H1 (cell line): ENCODE data around the gene MTFR2. TPM values are rescaled to one million over a fixed set of nuclear protein-coding genes. Genes with fewer than 3 reads are reported as not detected.

Experiments used
- CTCF ChIA-PET: fragments of 300-600 bp; sonication (Branson Sonifier 250); formaldehyde crosslinking; loops from one replicate; lab custom pipeline; 2021; ENCODE audit not compliant: partially characterized antibody; lab: Charles Lee
- POLR2A ChIA-PET: fragments of 300-600 bp; sonication (Branson Sonifier 250); formaldehyde crosslinking; loops from one replicate; lab custom pipeline; 2021; ENCODE audit warnings: inconsistent platforms; ENCODE audit not compliant: partially characterized antibody; lab: Charles Lee
- DNase-seq, 2 experiments: peaks; one replicate each; pipeline versions ENCODE4 v3.0.0 to v3.0.0-alpha.2; 2010 to 2022; ENCODE audit warnings: low spot score in 2 of 2, low read depth in 1 of 2, mixed read lengths in 1 of 2
- FAIRE-seq: peaks from 2 replicates; lab custom pipeline; 2011; peaks lifted over from hg19 to GRCh38; lab: Jason Lieb, UNC
- H2AFZ ChIP-seq: 2 replicates; pipeline ENCODE4 v1.8.1; 2012; ENCODE audit warnings: low read length, inconsistent platforms
- H2AK5ac ChIP-seq: 2 replicates; pipeline ENCODE4 v1.6.1; 2013; ENCODE audit warnings: low read depth, low read length
- H2BK120ac ChIP-seq: replicated peaks from 2 replicates; pipeline ENCODE3; 2013; ENCODE audit warnings: low read depth, low read length, inconsistent platforms
- H2BK12ac ChIP-seq: 2 replicates; pipeline ENCODE4 v1.6.1; 2013; ENCODE audit warnings: low read depth, low read length
- H2BK15ac ChIP-seq: 2 replicates; pipeline ENCODE4 v1.6.1; 2013; ENCODE audit warnings: low read length
- H2BK20ac ChIP-seq: 2 replicates; pipeline ENCODE4 v1.6.1; 2013; ENCODE audit warnings: low read length
- H2BK5ac ChIP-seq: 2 replicates; pipeline ENCODE4 v1.6.1; 2013; ENCODE audit warnings: low read depth, low read length
- H3K14ac ChIP-seq: 2 replicates; pipeline ENCODE4 v1.6.1; 2013; ENCODE audit warnings: inconsistent platforms; ENCODE audit not compliant: insufficient read length
- H3K18ac ChIP-seq: 2 replicates; pipeline ENCODE4 v1.6.1; 2013; ENCODE audit warnings: low read length; ENCODE audit errors: extremely low read depth
- H3K23ac ChIP-seq: 2 replicates; pipeline ENCODE4 v1.6.1; 2013; ENCODE audit warnings: inconsistent platforms; ENCODE audit not compliant: insufficient read length
- H3K23me2 ChIP-seq: 2 replicates; pipeline ENCODE4 v1.6.1; 2013; ENCODE audit warnings: low read depth, low read length
- H3K27ac ChIP-seq: 2 replicates; pipeline ENCODE4 v1.6.1; 2011; ENCODE audit warnings: low read depth, low read length, inconsistent platforms
- H3K27me3 ChIP-seq, 4 experiments: replicated peaks in 1 of 4; 1 replicate in 1 of 4; 2 replicates in 3 of 4; pipeline versions ENCODE4 v1.6.1 to v1.8.1; 2011 to 2013; ENCODE audit warnings: low read length in 3 of 4, mild to moderate bottlenecking in 3 of 4, inconsistent platforms in 2 of 4, mixed read lengths in 2 of 4, moderate library complexity in 1 of 4; ENCODE audit not compliant: control insufficient read depth in 3 of 4, insufficient read depth in 3 of 4; ENCODE audit errors: extremely low read depth in 1 of 4
- H3K36me3 ChIP-seq, 4 experiments: 2 replicates each; pipeline versions ENCODE4 v1.6.1 to v1.8.1; 2011 to 2013; ENCODE audit warnings: mild to moderate bottlenecking in 4 of 4, low read length in 3 of 4, moderate library complexity in 2 of 4, control low read depth in 1 of 4, inconsistent platforms in 1 of 4; ENCODE audit not compliant: insufficient read depth in 4 of 4, control insufficient read depth in 2 of 4
- H3K4ac ChIP-seq: replicated peaks from 2 replicates; pipeline ENCODE3; 2013; ENCODE audit warnings: low read length, low read depth, mixed read lengths, inconsistent platforms; ENCODE audit not compliant: insufficient read length
- H3K4me1 ChIP-seq, 4 experiments: replicated peaks in 1 of 4; 1 replicate in 1 of 4; 2 replicates in 3 of 4; pipeline versions ENCODE4 v1.6.1 to v1.8.1; 2011 to 2013; ENCODE audit warnings: low read length in 3 of 4, inconsistent platforms in 2 of 4, mixed read lengths in 1 of 4; ENCODE audit not compliant: insufficient read depth in 4 of 4, control insufficient read depth in 3 of 4
- H3K4me2 ChIP-seq, 2 experiments: 2 replicates each; pipeline versions ENCODE4 v1.6.1 to v1.8.1; 2011 to 2013; ENCODE audit warnings: low read depth in 2 of 2, low read length in 2 of 2, control low read depth in 1 of 2, inconsistent platforms in 1 of 2, mild to moderate bottlenecking in 1 of 2; ENCODE audit not compliant: insufficient read depth in 1 of 2
- H3K4me3 ChIP-seq, 4 experiments: fragments of 200-600, 300-600 bp in 1 of 4; sonication (generic), shearing (Covaris generic), sonication (Bioruptor Twin) in 1 of 4; 2 replicates each; pipeline versions ENCODE4 v1.5.1 to v1.8.1; 2011 to 2016; ENCODE audit warnings: low read length in 4 of 4, low read depth in 3 of 4, control low read depth in 2 of 4, inconsistent platforms in 2 of 4, mild to moderate bottlenecking in 2 of 4, mixed read lengths in 1 of 4, moderate library complexity in 1 of 4; ENCODE audit not compliant: insufficient read depth in 2 of 4; ENCODE audit errors: extremely low read depth in 1 of 4
- H3K56ac ChIP-seq: replicated peaks from 2 replicates; pipeline ENCODE3; 2013; ENCODE audit warnings: low read depth, mild to moderate bottlenecking, mixed read lengths, low read length, inconsistent platforms; ENCODE audit not compliant: insufficient read length
- H3K79me1 ChIP-seq: 2 replicates; pipeline ENCODE4 v1.6.1; 2013; ENCODE audit warnings: low read depth, low read length, control low read depth
- H3K79me2 ChIP-seq, 2 experiments: 2 replicates each; pipeline versions ENCODE4 v1.6.1 to v1.8.1; 2012 to 2013; ENCODE audit warnings: low read length in 2 of 2, mild to moderate bottlenecking in 2 of 2, inconsistent platforms in 1 of 2; ENCODE audit not compliant: insufficient read depth in 2 of 2, control insufficient read depth in 1 of 2
- H3K9ac ChIP-seq, 4 experiments: replicated peaks in 1 of 4; 1 replicate in 1 of 4; 2 replicates in 3 of 4; pipeline versions ENCODE4 v1.6.1 to v1.8.1; 2011 to 2013; ENCODE audit warnings: low read depth in 3 of 4, low read length in 3 of 4, control low read depth in 2 of 4, mild to moderate bottlenecking in 2 of 4, moderate library complexity in 2 of 4, inconsistent platforms in 1 of 4; ENCODE audit errors: extremely low read depth in 1 of 4
- H3K9me3 ChIP-seq, 2 experiments: 2 replicates each; pipeline versions ENCODE4 v1.6.1 to v1.8.1; 2012 to 2013; ENCODE audit warnings: mild to moderate bottlenecking in 2 of 2, moderate library complexity in 2 of 2, control low read depth in 1 of 2, inconsistent platforms in 1 of 2, low read depth in 1 of 2, low read length in 1 of 2, mixed read lengths in 1 of 2; ENCODE audit not compliant: insufficient read depth in 2 of 2
- H4K20me1 ChIP-seq, 2 experiments: replicated peaks in 1 of 2; 2 replicates each; pipeline versions ENCODE3 to v1.8.1; 2011 to 2013; ENCODE audit warnings: inconsistent platforms in 2 of 2, low read length in 2 of 2, mild to moderate bottlenecking in 1 of 2; ENCODE audit not compliant: insufficient read depth in 2 of 2, control insufficient read depth in 1 of 2
- H4K5ac ChIP-seq: 2 replicates; pipeline ENCODE4 v1.6.1; 2013; ENCODE audit warnings: low read length, low read depth, mixed read lengths, inconsistent platforms; ENCODE audit not compliant: insufficient read length
- H4K8ac ChIP-seq: 2 replicates; pipeline ENCODE4 v1.8.0; 2013; ENCODE audit warnings: mild to moderate bottlenecking, moderate library complexity, low read length, inconsistent platforms; ENCODE audit not compliant: insufficient read depth; ENCODE audit errors: extremely low read depth
- H4K91ac ChIP-seq: replicated peaks from 2 replicates; pipeline ENCODE3; 2013; ENCODE audit warnings: low read length, mixed read lengths, inconsistent platforms; ENCODE audit not compliant: insufficient read length
- KDM5A ChIP-seq: fragments of 200-600 bp; IDR thresholded peaks from 2 replicates; pipeline ENCODE4 v1.7.1; 2012; ENCODE audit warnings: mild to moderate bottlenecking, low read length, inconsistent platforms, mixed read lengths
- MAFK ChIP-seq: IDR thresholded peaks from 2 replicates; pipeline ENCODE4 v1.6.1; 2012; ENCODE audit warnings: low read depth, mild to moderate bottlenecking, improper control_type of control experiment, low read length
- MAX ChIP-seq: IDR thresholded peaks from 2 replicates; pipeline ENCODE4 v1.6.1; 2012; ENCODE audit warnings: inconsistent platforms
- NANOG ChIP-seq: IDR thresholded peaks from 2 replicates; pipeline ENCODE4 v1.6.1; 2011; ENCODE audit warnings: low read length, low read depth, mild to moderate bottlenecking, inconsistent platforms; ENCODE audit not compliant: insufficient read depth, poor library complexity, severe bottlenecking
- RBBP5 ChIP-seq: IDR thresholded peaks from 2 replicates; pipeline ENCODE4 v1.7.1; 2012; ENCODE audit warnings: low read depth, mild to moderate bottlenecking, inconsistent platforms, low read length, moderate library complexity, borderline replicate concordance
- RNF2 ChIP-seq: fragments of 200-900, 300-1000 bp; sonication (generic); IDR thresholded peaks from 2 replicates; pipeline ENCODE4 v1.7.1; 2016; ENCODE audit warnings: borderline replicate concordance, low read depth, mild to moderate bottlenecking, antibody characterized with exemption, low read length; ENCODE audit not compliant: poor library complexity, severe bottlenecking; ENCODE audit errors: missing control alignments
- SP2 ChIP-seq: IDR thresholded peaks from 2 replicates; pipeline ENCODE4 v1.6.1; 2012; ENCODE audit warnings: mild to moderate bottlenecking, low read length, inconsistent platforms
- TBP ChIP-seq: IDR thresholded peaks from 2 replicates; pipeline ENCODE4 v1.6.1; 2011; ENCODE audit warnings: low read depth, low read length, improper control_type of control experiment
- WGBS, 2 experiments: shearing (Covaris generic) in 1 of 2; methylation state at CpG; one replicate each; pipeline versions ENCODE4 v1.1.6 to v1.1.7; 2013 to 2015; ENCODE audit warnings: low lambda C conversion rate in 2 of 2, mixed read lengths in 2 of 2, inconsistent platforms in 1 of 2, low coverage in 1 of 2, missing lambda C conversion rate in 1 of 2; ENCODE audit not compliant: insufficient replicate concordance in 2 of 2, insufficient coverage in 1 of 2, insufficient read length in 1 of 2; ENCODE audit errors: extremely low coverage in 1 of 2, missing lambda C conversion rate in 1 of 2; 5-methylcytosine and 5-hydroxymethylcytosine counted together
- polyA plus RNA-seq, 7 experiments: library from polyadenylated mRNA; depleted of rRNA in 3 of 7; stranded (reverse) in 5 of 7; unstranded in 2 of 7; fragments of >200 nt in 5 of 7; fragments of 200-250 nt in 2 of 7; gene quantifications; 1 replicate in 5 of 7; 2 replicates in 1 of 7; 4 replicates in 1 of 7; pipeline versions ENCODE4 v1.2.1 to v1.2.3, GENCODE V29; 2011 to 2013; ENCODE audit warnings: missing spikeins in 2 of 7, mixed read lengths in 2 of 7
- total RNA-seq: library from RNA; stranded (reverse); fragmentation: NEBNext Ultra II Directional; extraction: Animal tissue kit (Norgen Biotek cat#: 25700); gene quantifications from 2 replicates; pipeline ENCODE4 v1.2.1, GENCODE V29; 2021

MTFR2 gene
- total and polyA plus RNA-seq, 2 of the 8 experiments (the other 6 are each of a cell fraction or from before 2014, with no cell fraction given) = 8.5 to 10.7 TPM

DNA sequence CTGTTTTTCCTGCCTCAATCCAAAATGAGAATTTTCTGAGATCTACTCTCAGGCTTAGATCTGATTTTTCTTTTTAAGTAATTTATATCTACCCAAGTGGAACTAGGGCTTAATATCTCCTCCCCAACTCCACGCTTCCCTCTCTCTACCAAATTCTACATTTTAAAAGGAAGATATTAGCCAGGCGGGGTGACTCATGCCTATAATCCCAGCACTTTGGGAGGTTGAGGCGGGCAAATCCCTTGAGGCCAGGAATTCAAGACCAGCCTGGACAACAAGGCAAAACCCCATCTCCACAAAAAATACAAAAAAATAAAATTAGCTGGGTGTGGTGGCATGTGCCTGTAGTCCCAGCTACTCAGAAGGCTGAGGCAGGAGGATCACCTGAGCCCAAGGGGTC, 61.0 kb downstream of the MTFR2 start:
- WGBS, 2 experiments = 81% methylated on average over 3 of the region's 3 CpGs; no CpG with 5 or more reads in 1 of the 2 experiments
- Histone ChIP-seq H3K4me3 (no peak overlapping the region), H3K4ac (no peak overlapping the region), H3K56ac (no peak overlapping the region), H2BK15ac (no peak overlapping the region), H3K27ac (no peak overlapping the region), H3K9me3 (no peaks in the 10 kb centered on the region), H4K91ac (no peak overlapping the region), H2BK120ac (no peak overlapping the region), H4K5ac (no peak overlapping the region), H4K8ac (no peak overlapping the region), H4K20me1 (no peaks in the 10 kb centered on the region), H3K14ac (no peak overlapping the region), H3K79me2 (no peaks in the 10 kb centered on the region), H3K79me1 (no peaks in the 10 kb centered on the region), H2BK20ac (no peak overlapping the region), H3K4me1 (no peaks in the 10 kb centered on the region; a peak in 1 of 7 replicates), H3K4me2 (no peak overlapping the region), H3K36me3 (no peaks in the 10 kb centered on the region), H2BK5ac (no peak overlapping the region), H2BK12ac (no peak overlapping the region), H3K27me3 (no peaks in the 10 kb centered on the region), H2AK5ac (no peak overlapping the region), H3K23me2 (no peaks in the 10 kb centered on the region), H2AFZ (no peak overlapping the region)
- DNase-seq = no peak
- CTCF ChIA-PET = interaction anchor here (0.8 to 1.6 kb wide), 4 partner anchors 13 to 38 kb away, joined by 3 to 8 read pairs (median 4); no protein-coding TSS in a partner anchor
- TF ChIP-seq RNF2 (no peak), MAX (no peak), NANOG (no peak), TBP (no peak), SP2 (no peak), RBBP5 (no peak), MAFK (no peak), KDM5A (no peak)
- TF ChIP-seq, all 59 proteins: peak for 0
- POLR2A ChIA-PET = no interaction called here
- Histone ChIP-seq H3K23ac (no peak overlapping the region), H3K18ac (no peak overlapping the region), H3K9ac (no peak overlapping the region)
- FAIRE-seq = no peak
